Measurements from ENCODE around the gene LRBA. TPM values are rescaled to one million over a fixed set of nuclear protein-coding genes. Genes with fewer than 3 reads are reported as not detected.
"Not testable (repeated sequence)": the region's sequence is repeated elsewhere in the genome, so short reads cannot be mapped to it uniquely, and the experiment has no call there.

The LRBA gene
- total RNA-seq, 1 donor from 2014 or later = 39.9 TPM

DNA sequence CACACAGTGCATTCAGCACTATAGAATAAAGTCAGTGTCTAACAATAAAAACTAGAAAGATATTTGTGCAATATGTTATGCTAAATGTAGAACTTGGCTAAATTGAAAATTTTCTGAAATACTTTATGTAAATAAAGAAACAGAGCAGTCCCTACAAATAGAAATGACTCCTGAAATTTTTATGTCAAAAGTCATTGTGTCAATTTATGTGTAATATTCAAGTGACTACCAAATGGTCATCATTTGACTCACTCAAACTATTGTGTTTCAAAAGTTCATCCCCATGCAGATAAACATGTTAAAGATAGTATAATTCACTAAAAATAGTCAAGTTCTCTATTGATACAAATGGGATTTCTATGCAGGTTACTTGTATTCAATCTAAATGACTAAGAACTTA is 17.9 kb downstream of the LRBA start:
- TF ChIP-seq, protein P1, sequence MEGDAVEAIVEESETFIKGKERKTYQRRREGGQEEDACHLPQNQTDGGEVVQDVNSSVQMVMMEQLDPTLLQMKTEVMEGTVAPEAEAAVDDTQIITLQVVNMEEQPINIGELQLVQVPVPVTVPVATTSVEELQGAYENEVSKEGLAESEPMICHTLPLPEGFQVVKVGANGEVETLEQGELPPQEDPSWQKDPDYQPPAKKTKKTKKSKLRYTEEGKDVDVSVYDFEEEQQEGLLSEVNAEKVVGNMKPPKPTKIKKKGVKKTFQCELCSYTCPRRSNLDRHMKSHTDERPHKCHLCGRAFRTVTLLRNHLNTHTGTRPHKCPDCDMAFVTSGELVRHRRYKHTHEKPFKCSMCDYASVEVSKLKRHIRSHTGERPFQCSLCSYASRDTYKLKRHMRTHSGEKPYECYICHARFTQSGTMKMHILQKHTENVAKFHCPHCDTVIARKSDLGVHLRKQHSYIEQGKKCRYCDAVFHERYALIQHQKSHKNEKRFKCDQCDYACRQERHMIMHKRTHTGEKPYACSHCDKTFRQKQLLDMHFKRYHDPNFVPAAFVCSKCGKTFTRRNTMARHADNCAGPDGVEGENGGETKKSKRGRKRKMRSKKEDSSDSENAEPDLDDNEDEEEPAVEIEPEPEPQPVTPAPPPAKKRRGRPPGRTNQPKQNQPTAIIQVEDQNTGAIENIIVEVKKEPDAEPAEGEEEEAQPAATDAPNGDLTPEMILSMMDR (IDR thresholded peaks at IDR 0.05) = no peak
- Histone ChIP-seq H3K9me3 (no peaks in the 10 kb centered on the region), H3K36me3 (no peaks in the 10 kb centered on the region), H3K27me3 (no peaks in the 10 kb centered on the region), H3K27ac (no peak overlapping the region), H3K4me3 (no peak overlapping the region), H3K4me1 (no peaks in the 10 kb centered on the region)
- DNase-seq (no peak), ATAC-seq (no peak)
- intact Hi-C loops (cut with DNase I) = no loop called here

DNA sequence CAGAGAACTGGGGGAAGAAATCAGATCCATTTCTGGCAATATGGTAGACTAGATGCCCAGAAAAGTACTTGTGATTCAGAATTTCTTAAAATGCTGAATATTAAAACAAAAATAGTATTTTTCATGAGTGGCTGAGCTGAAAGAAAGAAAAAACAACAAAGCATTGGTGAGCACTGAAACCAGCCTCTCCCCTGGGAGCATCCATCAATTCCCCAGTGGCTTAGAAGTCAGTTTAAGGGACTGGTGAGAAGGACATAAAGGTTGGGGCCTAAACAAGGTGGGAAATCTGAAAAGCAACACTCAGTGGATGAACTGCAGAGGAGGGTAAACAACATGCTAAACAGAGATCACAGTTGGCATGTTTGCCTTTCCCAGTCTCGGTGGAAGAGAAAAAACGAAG is 20.4 kb downstream of the LRBA start:
- Histone ChIP-seq H3K4me3 (no peak overlapping the region), H3K27ac (no peak overlapping the region), H3K9me3 (no peaks in the 10 kb centered on the region), H3K36me3 (no peaks in the 10 kb centered on the region), H3K27me3 (no peaks in the 10 kb centered on the region), H3K4me1 (no peaks in the 10 kb centered on the region)
- TF ChIP-seq, protein P1 (IDR thresholded peaks at IDR 0.05) = no peak
- DNase-seq = no peak
- no peak for ATAC-seq
- intact Hi-C loops (cut with DNase I) = no loop called here

DNA sequence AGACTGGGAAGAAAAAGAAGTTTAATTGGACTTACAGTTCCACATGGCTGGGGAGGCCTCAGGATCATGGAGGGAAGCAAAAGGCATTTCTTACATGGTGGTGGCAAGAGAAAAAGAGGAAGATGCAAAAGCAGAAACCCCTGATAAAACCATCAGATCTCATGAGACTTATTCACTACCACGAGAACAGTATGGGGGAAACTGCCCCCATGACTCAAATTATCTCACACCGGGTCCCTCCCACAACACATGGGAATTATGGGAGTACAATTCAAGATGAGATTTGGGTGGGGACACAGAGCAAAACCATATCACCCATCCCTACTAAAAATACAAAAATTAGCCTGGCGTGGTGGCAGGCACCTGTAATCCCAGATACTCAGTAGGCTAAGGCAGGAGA is 21.5 kb downstream of the LRBA start:
- not testable (repeated sequence) for ATAC-seq, H3K9me3 ChIP-seq

DNA sequence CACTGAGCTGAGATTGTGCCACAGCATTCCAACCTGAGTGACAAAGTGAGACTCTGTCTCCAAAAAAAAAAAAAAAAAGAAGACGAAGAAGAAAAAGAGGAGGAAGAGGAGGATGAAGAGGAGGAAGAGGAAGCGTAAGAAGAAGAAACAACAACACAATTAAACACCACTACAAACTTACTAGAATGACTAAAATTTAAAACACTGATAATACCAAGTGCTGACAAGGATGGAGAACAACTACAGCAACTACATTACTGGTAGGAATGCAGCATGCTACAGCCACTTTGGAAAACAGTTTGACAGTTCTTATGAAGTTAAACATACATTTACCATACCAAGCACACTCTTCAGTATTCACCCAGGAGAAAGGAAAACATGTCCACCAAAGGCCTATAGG is 24.1 kb downstream of the LRBA start:
- H3K4me1 ChIP-seq = no peaks in the 10 kb centered on the region
- H3K27me3 ChIP-seq = no peaks in the 10 kb centered on the region
- intact Hi-C loops (cut with DNase I) = no loop called here
- TF ChIP-seq, protein P1 (IDR thresholded peaks at IDR 0.05) = no peak
- no peak overlapping the region for H3K27ac ChIP-seq
- H3K36me3 ChIP-seq = no peaks in the 10 kb centered on the region
- DNase-seq = no peak
- no peak for ATAC-seq
- no peak overlapping the region for H3K4me3 ChIP-seq
- H3K9me3 ChIP-seq = no peaks in the 10 kb centered on the region

More for the DNA sequence above, 21.5 kb downstream of the LRBA start:
- intact Hi-C loops (cut with DNase I); H3K4me3 ChIP-seq; H3K4me1 ChIP-seq; H3K27ac ChIP-seq; H3K27me3 ChIP-seq; DNase-seq; H3K36me3 ChIP-seq: not testable (repeated sequence)

DNA sequence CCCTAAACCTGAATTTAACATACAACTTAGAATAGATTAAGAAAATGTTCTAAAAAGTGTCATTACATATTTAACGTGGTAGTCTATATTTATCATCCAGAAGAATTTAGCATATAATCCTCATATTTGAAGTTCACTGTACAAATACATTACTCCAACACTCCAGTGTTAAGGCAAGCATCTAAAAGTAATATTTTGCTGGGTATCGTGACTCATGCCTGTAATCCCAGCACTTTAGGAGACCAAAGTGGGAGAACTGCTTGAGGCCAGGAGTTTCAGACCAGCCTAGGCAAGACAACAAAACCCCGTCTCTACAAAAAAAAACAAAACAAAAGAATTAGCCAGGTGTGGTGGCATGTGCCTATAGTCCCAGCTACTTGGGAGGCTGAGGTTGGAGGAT is 24.8 kb downstream of the LRBA start:
- Histone ChIP-seq H3K4me3 (no peak overlapping the region), H3K36me3 (no peaks in the 10 kb centered on the region), H3K9me3 (no peaks in the 10 kb centered on the region), H3K4me1 (no peaks in the 10 kb centered on the region), H3K27ac (no peak overlapping the region), H3K27me3 (no peaks in the 10 kb centered on the region)
- DNase-seq (no peak), ATAC-seq (no peak)
- intact Hi-C loops (cut with DNase I) = no loop called here
- TF ChIP-seq, protein P1 (IDR thresholded peaks at IDR 0.05) = no peak

DNA sequence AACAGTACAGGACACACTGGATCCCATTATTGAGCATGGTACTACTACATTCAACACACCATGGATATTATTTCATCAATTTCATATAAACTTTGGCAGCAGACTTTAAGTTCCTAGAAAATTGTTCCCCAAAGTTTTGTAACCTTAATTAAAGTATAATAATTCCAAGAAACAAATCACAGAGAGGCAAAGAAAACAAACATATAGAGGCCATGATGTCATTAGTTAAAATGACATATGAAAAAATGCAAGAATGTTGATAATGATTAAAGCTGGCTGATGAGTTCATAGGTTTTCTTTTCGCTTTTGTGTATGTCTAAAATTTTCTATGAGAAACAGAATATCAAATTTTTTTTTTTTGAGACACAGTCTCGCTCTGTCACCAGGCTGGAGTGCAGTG is 26.8 kb downstream of the LRBA start:
- Histone ChIP-seq H3K27ac (no peak overlapping the region), H3K36me3 (no peaks in the 10 kb centered on the region), H3K4me3 (no peak overlapping the region), H3K9me3 (no peaks in the 10 kb centered on the region), H3K4me1 (no peaks in the 10 kb centered on the region), H3K27me3 (no peaks in the 10 kb centered on the region)
- no peak for ATAC-seq
- no peak for DNase-seq
- TF ChIP-seq, protein P1 (IDR thresholded peaks at IDR 0.05) = no peak
- intact Hi-C loops (cut with DNase I) = no loop called here
